ENCODE measurements around the gene SLC35B1.

DNA sequence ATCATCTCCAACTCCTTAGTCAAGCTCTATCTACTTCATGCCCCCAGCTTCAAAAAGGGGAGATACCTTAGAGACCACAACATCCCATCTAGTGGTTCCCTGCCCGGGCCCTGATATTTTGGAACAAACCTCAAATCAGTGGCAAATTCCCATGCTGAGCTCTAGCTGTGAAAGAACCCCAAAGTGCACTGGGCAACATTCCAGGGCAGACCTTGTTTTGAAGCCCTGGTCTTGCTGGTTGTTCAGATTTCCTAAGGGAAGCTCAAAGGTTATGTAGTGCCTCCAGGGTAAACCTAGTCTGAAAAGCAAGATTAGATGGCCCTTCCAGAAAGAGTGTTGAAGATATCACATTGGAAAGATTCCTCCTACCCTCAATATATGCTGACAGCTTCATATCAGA lies 39.9 kb upstream of the SLC35B1 start:
- TF ChIP-seq TAF1 (IDR thresholded peaks at IDR 0.05; ENCODE audit: borderline replicate concordance, insufficient read depth, low read length) (no peak), POLR2AphosphoS5 (IDR thresholded peaks at IDR 0.05; ENCODE audit: low read depth, low read length) (no peak), SIN3A (IDR thresholded peaks at IDR 0.05; ENCODE audit: borderline replicate concordance, insufficient read depth, low read length) (no peak)
- TF ChIP-seq, protein P1, sequence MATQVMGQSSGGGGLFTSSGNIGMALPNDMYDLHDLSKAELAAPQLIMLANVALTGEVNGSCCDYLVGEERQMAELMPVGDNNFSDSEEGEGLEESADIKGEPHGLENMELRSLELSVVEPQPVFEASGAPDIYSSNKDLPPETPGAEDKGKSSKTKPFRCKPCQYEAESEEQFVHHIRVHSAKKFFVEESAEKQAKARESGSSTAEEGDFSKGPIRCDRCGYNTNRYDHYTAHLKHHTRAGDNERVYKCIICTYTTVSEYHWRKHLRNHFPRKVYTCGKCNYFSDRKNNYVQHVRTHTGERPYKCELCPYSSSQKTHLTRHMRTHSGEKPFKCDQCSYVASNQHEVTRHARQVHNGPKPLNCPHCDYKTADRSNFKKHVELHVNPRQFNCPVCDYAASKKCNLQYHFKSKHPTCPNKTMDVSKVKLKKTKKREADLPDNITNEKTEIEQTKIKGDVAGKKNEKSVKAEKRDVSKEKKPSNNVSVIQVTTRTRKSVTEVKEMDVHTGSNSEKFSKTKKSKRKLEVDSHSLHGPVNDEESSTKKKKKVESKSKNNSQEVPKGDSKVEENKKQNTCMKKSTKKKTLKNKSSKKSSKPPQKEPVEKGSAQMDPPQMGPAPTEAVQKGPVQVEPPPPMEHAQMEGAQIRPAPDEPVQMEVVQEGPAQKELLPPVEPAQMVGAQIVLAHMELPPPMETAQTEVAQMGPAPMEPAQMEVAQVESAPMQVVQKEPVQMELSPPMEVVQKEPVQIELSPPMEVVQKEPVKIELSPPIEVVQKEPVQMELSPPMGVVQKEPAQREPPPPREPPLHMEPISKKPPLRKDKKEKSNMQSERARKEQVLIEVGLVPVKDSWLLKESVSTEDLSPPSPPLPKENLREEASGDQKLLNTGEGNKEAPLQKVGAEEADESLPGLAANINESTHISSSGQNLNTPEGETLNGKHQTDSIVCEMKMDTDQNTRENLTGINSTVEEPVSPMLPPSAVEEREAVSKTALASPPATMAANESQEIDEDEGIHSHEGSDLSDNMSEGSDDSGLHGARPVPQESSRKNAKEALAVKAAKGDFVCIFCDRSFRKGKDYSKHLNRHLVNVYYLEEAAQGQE (IDR thresholded peaks at IDR 0.05; ENCODE audit: insufficient read depth in 1 of 2, low read depth in 2 of 2, low read length in 2 of 2) = no peak
